ENCODE results near the gene FCHSD2. TPM values are rescaled to one million over a fixed set of nuclear protein-coding genes. Genes with fewer than 3 reads are reported as not detected.

Gene FCHSD2
- total and polyA plus RNA-seq, 4 donors, result 7.6 to 18.7 (median 9.9) TPM

- no peaks in the 10 kb centered on the region for H3K9me3 ChIP-seq (ENCODE audit: control insufficient read depth in 4 of 4, low read length in 3 of 4)
- DNase-seq (ENCODE audit: low spot score), result peak; percentile 76
- TF ChIP-seq NR2F2 (IDR thresholded peaks at IDR 0.05) (peak; percentile 15), TAF1 (conservative IDR thresholded peaks at IDR 0.05) (no peak), ZBTB33 (IDR thresholded peaks at IDR 0.05) (no peak), RXRA (IDR thresholded peaks at IDR 0.05) (peak in 1 of 2 donors; percentile 48), CTCF (IDR thresholded peaks at IDR 0.05; ENCODE audit: low read depth, low read length, missing input control) (peak; percentile 89), RAD21 (IDR thresholded peaks at IDR 0.05) (peak; percentile 100), GABPA (IDR thresholded peaks at IDR 0.05 in 1 of 2, conservative IDR thresholded peaks at IDR 0.05 in 1 of 2) (no peak)
- peaks cover 7 to 29% (median 19%) of the 10 kb centered on the region in 4 donors for H3K4me1 ChIP-seq (ENCODE audit: control insufficient read depth in 4 of 4, insufficient read depth in 4 of 4, low read length in 3 of 4)
- no peaks in the 10 kb centered on the region for H3K27me3 ChIP-seq (ENCODE audit: control insufficient read depth in 4 of 4, insufficient read depth in 4 of 4, low read length in 3 of 4)
- H3K36me3 ChIP-seq (ENCODE audit: control insufficient read depth in 4 of 4, insufficient read depth in 3 of 4, low read depth in 1 of 4, low read length in 3 of 4), result no peaks in the 10 kb centered on the region
- H3K9ac ChIP-seq (ENCODE audit: low read depth in 1 of 2, low read length in 2 of 2), result no peak overlapping the region
- WGBS, result 39% methylated on average over 15 of the region's 15 CpGs
- peak overlapping the region in 1 of 2 donors; percentile 40 for H3K27ac ChIP-seq (ENCODE audit: low read depth in 1 of 2, low read length in 2 of 2)
- H3K4me3 ChIP-seq (ENCODE audit: low read depth in 1 of 3, low read length in 3 of 3), result no peak overlapping the region
Observed at GRCh38 chr11:73177778-73178539, 35.8 kb upstream of the FCHSD2 start.

GRCh38 chr11:73177380-73177777, 35.3 kb upstream of the FCHSD2 start:
- Histone ChIP-seq H3K4me1 (ENCODE audit: control insufficient read depth in 4 of 4, insufficient read depth in 4 of 4, low read length in 3 of 4) (peaks cover 7 to 31% (median 20%) of the 10 kb centered on the region in 4 donors), H3K36me3 (ENCODE audit: control insufficient read depth in 4 of 4, insufficient read depth in 3 of 4, low read depth in 1 of 4, low read length in 3 of 4) (no peaks in the 10 kb centered on the region), H3K9me3 (ENCODE audit: control insufficient read depth in 4 of 4, low read length in 3 of 4) (no peaks in the 10 kb centered on the region), H3K27ac (ENCODE audit: low read depth in 1 of 2, low read length in 2 of 2) (peak overlapping the region in 1 of 2 donors; percentile 40), H3K9ac (ENCODE audit: low read depth in 1 of 2, low read length in 2 of 2) (no peak overlapping the region), H3K27me3 (ENCODE audit: control insufficient read depth in 4 of 4, insufficient read depth in 4 of 4, low read length in 3 of 4) (no peaks in the 10 kb centered on the region), H3K4me3 (ENCODE audit: low read depth in 1 of 3, low read length in 3 of 3) (no peak overlapping the region)
- no peak for DNase-seq (ENCODE audit: low spot score)
- TF ChIP-seq RXRA (IDR thresholded peaks at IDR 0.05) (no peak), MAX (IDR thresholded peaks at IDR 0.05) (no peak), EGR1 (IDR thresholded peaks at IDR 0.05; ENCODE audit: low read depth in 2 of 2) (no peak), YY1 (IDR thresholded peaks at IDR 0.05) (no peak), CTCF (IDR thresholded peaks at IDR 0.05; ENCODE audit: low read depth, low read length, missing input control) (no peak), TAF1 (conservative IDR thresholded peaks at IDR 0.05) (no peak), HNF4G (IDR thresholded peaks at IDR 0.05) (no peak), ZBTB33 (IDR thresholded peaks at IDR 0.05) (no peak), RAD21 (IDR thresholded peaks at IDR 0.05) (no peak), GABPA (IDR thresholded peaks at IDR 0.05 in 1 of 2, conservative IDR thresholded peaks at IDR 0.05 in 1 of 2) (no peak), FOXA1 (IDR thresholded peaks at IDR 0.05) (no peak), SP1 (IDR thresholded peaks at IDR 0.05) (no peak), HNF4A (conservative IDR thresholded peaks at IDR 0.05) (no peak), JUND (IDR thresholded peaks at IDR 0.05) (no peak)
- TF ChIP-seq, protein P1, sequence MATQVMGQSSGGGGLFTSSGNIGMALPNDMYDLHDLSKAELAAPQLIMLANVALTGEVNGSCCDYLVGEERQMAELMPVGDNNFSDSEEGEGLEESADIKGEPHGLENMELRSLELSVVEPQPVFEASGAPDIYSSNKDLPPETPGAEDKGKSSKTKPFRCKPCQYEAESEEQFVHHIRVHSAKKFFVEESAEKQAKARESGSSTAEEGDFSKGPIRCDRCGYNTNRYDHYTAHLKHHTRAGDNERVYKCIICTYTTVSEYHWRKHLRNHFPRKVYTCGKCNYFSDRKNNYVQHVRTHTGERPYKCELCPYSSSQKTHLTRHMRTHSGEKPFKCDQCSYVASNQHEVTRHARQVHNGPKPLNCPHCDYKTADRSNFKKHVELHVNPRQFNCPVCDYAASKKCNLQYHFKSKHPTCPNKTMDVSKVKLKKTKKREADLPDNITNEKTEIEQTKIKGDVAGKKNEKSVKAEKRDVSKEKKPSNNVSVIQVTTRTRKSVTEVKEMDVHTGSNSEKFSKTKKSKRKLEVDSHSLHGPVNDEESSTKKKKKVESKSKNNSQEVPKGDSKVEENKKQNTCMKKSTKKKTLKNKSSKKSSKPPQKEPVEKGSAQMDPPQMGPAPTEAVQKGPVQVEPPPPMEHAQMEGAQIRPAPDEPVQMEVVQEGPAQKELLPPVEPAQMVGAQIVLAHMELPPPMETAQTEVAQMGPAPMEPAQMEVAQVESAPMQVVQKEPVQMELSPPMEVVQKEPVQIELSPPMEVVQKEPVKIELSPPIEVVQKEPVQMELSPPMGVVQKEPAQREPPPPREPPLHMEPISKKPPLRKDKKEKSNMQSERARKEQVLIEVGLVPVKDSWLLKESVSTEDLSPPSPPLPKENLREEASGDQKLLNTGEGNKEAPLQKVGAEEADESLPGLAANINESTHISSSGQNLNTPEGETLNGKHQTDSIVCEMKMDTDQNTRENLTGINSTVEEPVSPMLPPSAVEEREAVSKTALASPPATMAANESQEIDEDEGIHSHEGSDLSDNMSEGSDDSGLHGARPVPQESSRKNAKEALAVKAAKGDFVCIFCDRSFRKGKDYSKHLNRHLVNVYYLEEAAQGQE (IDR thresholded peaks at IDR 0.05), result no peak
- TF ChIP-seq, protein P2, sequence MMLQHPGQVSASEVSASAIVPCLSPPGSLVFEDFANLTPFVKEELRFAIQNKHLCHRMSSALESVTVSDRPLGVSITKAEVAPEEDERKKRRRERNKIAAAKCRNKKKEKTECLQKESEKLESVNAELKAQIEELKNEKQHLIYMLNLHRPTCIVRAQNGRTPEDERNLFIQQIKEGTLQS (IDR thresholded peaks at IDR 0.05), result no peak
- WGBS, result 50% methylated on average over 3 of the region's 3 CpGs

Data from liver (tissue), 9 donors.